GM23338 (cell line): ENCODE data around the gene CCDC170. TPM values are rescaled to one million over a fixed set of nuclear protein-coding genes. Genes with fewer than 3 reads are reported as not detected.

Experiments used
- ATAC-seq: fragments of 200-7000 bp; cut with Tn5 transposase; 3 replicates; pipeline ENCODE4 v1.9.1; 2020
- DNase-seq: peaks from one replicate; pipeline ENCODE4 v3.0.0-alpha.2; 2015; ENCODE audit warnings: low spot score
- H2AFZ ChIP-seq: fragments of 200-600 bp; sonication (generic); 2 replicates; pipeline ENCODE4 v1.8.0; 2016; ENCODE audit warnings: antibody characterized with exemption, mild to moderate bottlenecking, moderate library complexity
- H3F3A ChIP-seq: fragments of 200-600 bp; sonication (generic); replicated peaks from 2 replicates; pipeline ENCODE4 v1.8.0; 2017; ENCODE audit warnings: antibody characterized with exemption, mixed run types, low read depth
- H3K27ac ChIP-seq: fragments of 200-600 bp; sonication (generic); 2 replicates; pipeline ENCODE4 v1.6.1; 2016; ENCODE audit warnings: low read depth
- H3K27me3 ChIP-seq: fragments of 200-600 bp; sonication (generic); 2 replicates; pipeline ENCODE4 v1.8.0; 2016; ENCODE audit warnings: mild to moderate bottlenecking, mixed run types, moderate library complexity; ENCODE audit not compliant: insufficient read depth
- H3K36me3 ChIP-seq: fragments of 200-600 bp; sonication (generic); 2 replicates; pipeline ENCODE4 v1.8.0; 2016; ENCODE audit warnings: mild to moderate bottlenecking; ENCODE audit not compliant: insufficient read depth
- H3K4me1 ChIP-seq: fragments of 200-600 bp; sonication (generic); 2 replicates; pipeline ENCODE4 v1.8.0; 2016; ENCODE audit warnings: mild to moderate bottlenecking, moderate library complexity; ENCODE audit not compliant: insufficient read depth
- H3K4me2 ChIP-seq: fragments of 200-600 bp; sonication (generic); 2 replicates; pipeline ENCODE4 v1.7.1; 2017; ENCODE audit warnings: mixed run types
- H3K4me3 ChIP-seq: fragments of 200-600 bp; sonication (generic); 2 replicates; pipeline ENCODE4 v1.6.1; 2016; ENCODE audit warnings: mixed run types
- H3K79me2 ChIP-seq: fragments of 200-600 bp; sonication (generic); replicated peaks from 2 replicates; pipeline ENCODE4 v1.8.0; 2017; ENCODE audit warnings: mild to moderate bottlenecking; ENCODE audit not compliant: insufficient read depth
- H3K9me2 ChIP-seq: fragments of 200-600 bp; sonication (generic); 2 replicates; pipeline ENCODE4 v1.8.0; 2017; ENCODE audit not compliant: insufficient read depth
- H4K20me1 ChIP-seq: fragments of 200-600 bp; sonication (generic); replicated peaks from 2 replicates; pipeline ENCODE4 v1.8.0; 2017; ENCODE audit warnings: mild to moderate bottlenecking; ENCODE audit not compliant: insufficient read depth
- H3K27ac Mint-ChIP-seq: 2 replicates; pipeline ENCODE4 v1.8.0; 2020; ENCODE audit warnings: inconsistent platforms, mild to moderate bottlenecking, moderate library complexity, mixed read lengths
- H3K27me3 Mint-ChIP-seq: 3 replicates; pipeline ENCODE4 v1.8.0; 2022; ENCODE audit warnings: low read depth, mild to moderate bottlenecking, moderate library complexity, mixed read lengths, inconsistent platforms; ENCODE audit not compliant: insufficient read depth, poor library complexity
- H3K36me3 Mint-ChIP-seq: 3 replicates; pipeline ENCODE4 v1.8.0; 2021; ENCODE audit warnings: low read depth, mild to moderate bottlenecking, inconsistent platforms, moderate library complexity, mixed read lengths
- H3K4me1 Mint-ChIP-seq: 3 replicates; pipeline ENCODE4 v1.8.0; 2020; ENCODE audit warnings: mild to moderate bottlenecking, inconsistent platforms, mixed read lengths
- H3K4me3 Mint-ChIP-seq: 3 replicates; pipeline ENCODE4 v1.8.0; 2021; ENCODE audit warnings: moderate library complexity, mild to moderate bottlenecking, inconsistent platforms, mixed read lengths
- H3K9me3 Mint-ChIP-seq: 3 replicates; pipeline ENCODE4 v1.8.0; 2020; ENCODE audit warnings: moderate library complexity, mild to moderate bottlenecking, inconsistent platforms, mixed read lengths
- CREB1 ChIP-seq: fragments of 250-450 bp; sonication (Bioruptor Pico); IDR thresholded peaks from 2 replicates; pipeline ENCODE4 v1.5.0; 2020; ENCODE audit warnings: low read depth, mild to moderate bottlenecking, moderate library complexity
- EZH2 ChIP-seq: fragments of 200-600 bp; sonication (generic); IDR thresholded peaks from one replicate; pipeline ENCODE4 v1.8.0; 2017; ENCODE audit warnings: antibody characterized with exemption, mild to moderate bottlenecking, low read depth; ENCODE audit not compliant: unreplicated experiment
- EZH2phosphoT487 ChIP-seq: fragments of 200-600 bp; sonication (generic); IDR thresholded peaks from one replicate; pipeline ENCODE4 v1.8.1; 2018; ENCODE audit warnings: antibody characterized with exemption; ENCODE audit not compliant: unreplicated experiment
- JUNB ChIP-seq: IDR thresholded peaks from one replicate; pipeline ENCODE4 v1.6.1; 2016; ENCODE audit warnings: antibody characterized with exemption; ENCODE audit not compliant: unreplicated experiment
- NANOG ChIP-seq: IDR thresholded peaks from 2 replicates; pipeline ENCODE4 v1.6.1; 2016; ENCODE audit warnings: antibody characterized with exemption, borderline replicate concordance
- POLR2AphosphoS5 ChIP-seq: IDR thresholded peaks from 2 replicates; pipeline ENCODE4 v1.6.1; 2016; ENCODE audit warnings: antibody characterized with exemption, low read depth
- STAT1 ChIP-seq: IDR thresholded peaks from one replicate; pipeline ENCODE4 v1.6.1; 2016; ENCODE audit warnings: antibody characterized with exemption; ENCODE audit not compliant: unreplicated experiment
- ZNF114 ChIP-seq: fragments of 250-450 bp; sonication (Bioruptor Pico); IDR thresholded peaks from 2 replicates; pipeline ENCODE4 v1.5.0; 2020; ENCODE audit warnings: mild to moderate bottlenecking, moderate library complexity
- ZNF331 ChIP-seq: fragments of 250-450 bp; sonication (Bioruptor Pico); IDR thresholded peaks from 2 replicates; pipeline ENCODE4 v1.5.0; 2020; ENCODE audit warnings: low read depth, mild to moderate bottlenecking, moderate library complexity
- polyA plus RNA-seq: library from polyadenylated mRNA; unstranded; fragments of >200 nt; fragmentation: Nextera tagmentation; extraction: Ambion mirVana; gene quantifications from 2 replicates; pipeline ENCODE4 v1.2.1, GENCODE V29; 2016
- total RNA-seq: library from RNA; depleted of rRNA; stranded (reverse); fragments of >200 nt; shearing (Covaris generic); gene quantifications from 2 replicates; pipeline ENCODE4 v1.2.3, GENCODE V29; 2014
- TF ChIP-seq, protein P1 (sequence below): IDR thresholded peaks from 2 replicates; pipeline ENCODE4 v1.6.1; 2016; ENCODE audit warnings: antibody characterized with exemption
- TF ChIP-seq, protein P2 (sequence below): IDR thresholded peaks from one replicate; pipeline ENCODE4 v1.6.1; 2018; ENCODE audit warnings: antibody characterized with exemption; ENCODE audit not compliant: unreplicated experiment
- TF ChIP-seq, protein P3 (sequence below): fragments of 250-450 bp; sonication (Bioruptor Pico); IDR thresholded peaks from 2 replicates; pipeline ENCODE4 v1.5.0; 2020; ENCODE audit warnings: mild to moderate bottlenecking, moderate library complexity
- TF ChIP-seq, protein P4 (sequence below), 2 experiments: fragments of 200-600 bp in 1 of 2; sonication (generic) in 1 of 2; conservative IDR thresholded peaks; 2 replicates each; pipeline versions ENCODE4 v1.5.1 to v1.6.1; 2016 to 2017; ENCODE audit warnings: antibody characterized with exemption in 2 of 2, low read depth in 2 of 2, mild to moderate bottlenecking in 2 of 2, moderate library complexity in 1 of 2

CCDC170 gene
- total and polyA plus RNA-seq, 2 experiments from 2014 or later: 0.18 TPM; not detected in 1

DNA sequence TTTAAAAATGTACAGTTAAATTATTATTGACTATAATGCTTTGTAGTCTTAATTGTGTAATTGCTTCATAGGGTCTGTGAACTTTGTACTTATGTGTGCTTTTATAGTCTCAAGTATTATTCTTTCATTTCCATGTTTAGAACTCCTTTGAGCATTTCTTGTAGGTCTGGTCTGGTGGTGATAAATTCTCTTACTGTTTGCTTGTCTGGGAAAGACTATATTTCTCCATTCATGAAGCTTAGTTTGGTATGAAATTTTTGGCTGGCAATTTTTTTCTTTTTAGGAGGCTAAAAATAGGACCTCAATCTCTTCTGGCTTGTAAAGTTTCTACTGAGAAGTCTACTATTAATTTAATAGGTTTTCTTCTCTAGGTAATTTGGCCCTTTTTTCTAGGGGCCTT, 67.4 kb downstream of the CCDC170 start:
- no peak overlapping the region for H3K4me3 Mint-ChIP-seq
- peaks cover 41% of the 10 kb centered on the region for H3K9me3 Mint-ChIP-seq
- H3K36me3 Mint-ChIP-seq: peaks cover 19% of the 10 kb centered on the region
- H4K20me1 ChIP-seq: no peaks in the 10 kb centered on the region
- no peak overlapping the region for H3K27ac ChIP-seq
- no peaks in the 10 kb centered on the region for H3F3A ChIP-seq
- TF ChIP-seq STAT1: no peak
- TF ChIP-seq ZNF114 (CRISPR knock-in tag): no peak
- TF ChIP-seq POLR2AphosphoS5: no peak
- TF ChIP-seq CREB1: no peak
- TF ChIP-seq, protein P1, sequence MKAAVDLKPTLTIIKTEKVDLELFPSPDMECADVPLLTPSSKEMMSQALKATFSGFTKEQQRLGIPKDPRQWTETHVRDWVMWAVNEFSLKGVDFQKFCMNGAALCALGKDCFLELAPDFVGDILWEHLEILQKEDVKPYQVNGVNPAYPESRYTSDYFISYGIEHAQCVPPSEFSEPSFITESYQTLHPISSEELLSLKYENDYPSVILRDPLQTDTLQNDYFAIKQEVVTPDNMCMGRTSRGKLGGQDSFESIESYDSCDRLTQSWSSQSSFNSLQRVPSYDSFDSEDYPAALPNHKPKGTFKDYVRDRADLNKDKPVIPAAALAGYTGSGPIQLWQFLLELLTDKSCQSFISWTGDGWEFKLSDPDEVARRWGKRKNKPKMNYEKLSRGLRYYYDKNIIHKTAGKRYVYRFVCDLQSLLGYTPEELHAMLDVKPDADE: no peak
- no peak for TF ChIP-seq EZH2phosphoT487
- no peak for TF ChIP-seq ZNF331 (CRISPR knock-in tag)
- no peak for TF ChIP-seq NANOG
- TF ChIP-seq, protein P2, sequence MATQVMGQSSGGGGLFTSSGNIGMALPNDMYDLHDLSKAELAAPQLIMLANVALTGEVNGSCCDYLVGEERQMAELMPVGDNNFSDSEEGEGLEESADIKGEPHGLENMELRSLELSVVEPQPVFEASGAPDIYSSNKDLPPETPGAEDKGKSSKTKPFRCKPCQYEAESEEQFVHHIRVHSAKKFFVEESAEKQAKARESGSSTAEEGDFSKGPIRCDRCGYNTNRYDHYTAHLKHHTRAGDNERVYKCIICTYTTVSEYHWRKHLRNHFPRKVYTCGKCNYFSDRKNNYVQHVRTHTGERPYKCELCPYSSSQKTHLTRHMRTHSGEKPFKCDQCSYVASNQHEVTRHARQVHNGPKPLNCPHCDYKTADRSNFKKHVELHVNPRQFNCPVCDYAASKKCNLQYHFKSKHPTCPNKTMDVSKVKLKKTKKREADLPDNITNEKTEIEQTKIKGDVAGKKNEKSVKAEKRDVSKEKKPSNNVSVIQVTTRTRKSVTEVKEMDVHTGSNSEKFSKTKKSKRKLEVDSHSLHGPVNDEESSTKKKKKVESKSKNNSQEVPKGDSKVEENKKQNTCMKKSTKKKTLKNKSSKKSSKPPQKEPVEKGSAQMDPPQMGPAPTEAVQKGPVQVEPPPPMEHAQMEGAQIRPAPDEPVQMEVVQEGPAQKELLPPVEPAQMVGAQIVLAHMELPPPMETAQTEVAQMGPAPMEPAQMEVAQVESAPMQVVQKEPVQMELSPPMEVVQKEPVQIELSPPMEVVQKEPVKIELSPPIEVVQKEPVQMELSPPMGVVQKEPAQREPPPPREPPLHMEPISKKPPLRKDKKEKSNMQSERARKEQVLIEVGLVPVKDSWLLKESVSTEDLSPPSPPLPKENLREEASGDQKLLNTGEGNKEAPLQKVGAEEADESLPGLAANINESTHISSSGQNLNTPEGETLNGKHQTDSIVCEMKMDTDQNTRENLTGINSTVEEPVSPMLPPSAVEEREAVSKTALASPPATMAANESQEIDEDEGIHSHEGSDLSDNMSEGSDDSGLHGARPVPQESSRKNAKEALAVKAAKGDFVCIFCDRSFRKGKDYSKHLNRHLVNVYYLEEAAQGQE: no peak
- TF ChIP-seq, protein P3, sequence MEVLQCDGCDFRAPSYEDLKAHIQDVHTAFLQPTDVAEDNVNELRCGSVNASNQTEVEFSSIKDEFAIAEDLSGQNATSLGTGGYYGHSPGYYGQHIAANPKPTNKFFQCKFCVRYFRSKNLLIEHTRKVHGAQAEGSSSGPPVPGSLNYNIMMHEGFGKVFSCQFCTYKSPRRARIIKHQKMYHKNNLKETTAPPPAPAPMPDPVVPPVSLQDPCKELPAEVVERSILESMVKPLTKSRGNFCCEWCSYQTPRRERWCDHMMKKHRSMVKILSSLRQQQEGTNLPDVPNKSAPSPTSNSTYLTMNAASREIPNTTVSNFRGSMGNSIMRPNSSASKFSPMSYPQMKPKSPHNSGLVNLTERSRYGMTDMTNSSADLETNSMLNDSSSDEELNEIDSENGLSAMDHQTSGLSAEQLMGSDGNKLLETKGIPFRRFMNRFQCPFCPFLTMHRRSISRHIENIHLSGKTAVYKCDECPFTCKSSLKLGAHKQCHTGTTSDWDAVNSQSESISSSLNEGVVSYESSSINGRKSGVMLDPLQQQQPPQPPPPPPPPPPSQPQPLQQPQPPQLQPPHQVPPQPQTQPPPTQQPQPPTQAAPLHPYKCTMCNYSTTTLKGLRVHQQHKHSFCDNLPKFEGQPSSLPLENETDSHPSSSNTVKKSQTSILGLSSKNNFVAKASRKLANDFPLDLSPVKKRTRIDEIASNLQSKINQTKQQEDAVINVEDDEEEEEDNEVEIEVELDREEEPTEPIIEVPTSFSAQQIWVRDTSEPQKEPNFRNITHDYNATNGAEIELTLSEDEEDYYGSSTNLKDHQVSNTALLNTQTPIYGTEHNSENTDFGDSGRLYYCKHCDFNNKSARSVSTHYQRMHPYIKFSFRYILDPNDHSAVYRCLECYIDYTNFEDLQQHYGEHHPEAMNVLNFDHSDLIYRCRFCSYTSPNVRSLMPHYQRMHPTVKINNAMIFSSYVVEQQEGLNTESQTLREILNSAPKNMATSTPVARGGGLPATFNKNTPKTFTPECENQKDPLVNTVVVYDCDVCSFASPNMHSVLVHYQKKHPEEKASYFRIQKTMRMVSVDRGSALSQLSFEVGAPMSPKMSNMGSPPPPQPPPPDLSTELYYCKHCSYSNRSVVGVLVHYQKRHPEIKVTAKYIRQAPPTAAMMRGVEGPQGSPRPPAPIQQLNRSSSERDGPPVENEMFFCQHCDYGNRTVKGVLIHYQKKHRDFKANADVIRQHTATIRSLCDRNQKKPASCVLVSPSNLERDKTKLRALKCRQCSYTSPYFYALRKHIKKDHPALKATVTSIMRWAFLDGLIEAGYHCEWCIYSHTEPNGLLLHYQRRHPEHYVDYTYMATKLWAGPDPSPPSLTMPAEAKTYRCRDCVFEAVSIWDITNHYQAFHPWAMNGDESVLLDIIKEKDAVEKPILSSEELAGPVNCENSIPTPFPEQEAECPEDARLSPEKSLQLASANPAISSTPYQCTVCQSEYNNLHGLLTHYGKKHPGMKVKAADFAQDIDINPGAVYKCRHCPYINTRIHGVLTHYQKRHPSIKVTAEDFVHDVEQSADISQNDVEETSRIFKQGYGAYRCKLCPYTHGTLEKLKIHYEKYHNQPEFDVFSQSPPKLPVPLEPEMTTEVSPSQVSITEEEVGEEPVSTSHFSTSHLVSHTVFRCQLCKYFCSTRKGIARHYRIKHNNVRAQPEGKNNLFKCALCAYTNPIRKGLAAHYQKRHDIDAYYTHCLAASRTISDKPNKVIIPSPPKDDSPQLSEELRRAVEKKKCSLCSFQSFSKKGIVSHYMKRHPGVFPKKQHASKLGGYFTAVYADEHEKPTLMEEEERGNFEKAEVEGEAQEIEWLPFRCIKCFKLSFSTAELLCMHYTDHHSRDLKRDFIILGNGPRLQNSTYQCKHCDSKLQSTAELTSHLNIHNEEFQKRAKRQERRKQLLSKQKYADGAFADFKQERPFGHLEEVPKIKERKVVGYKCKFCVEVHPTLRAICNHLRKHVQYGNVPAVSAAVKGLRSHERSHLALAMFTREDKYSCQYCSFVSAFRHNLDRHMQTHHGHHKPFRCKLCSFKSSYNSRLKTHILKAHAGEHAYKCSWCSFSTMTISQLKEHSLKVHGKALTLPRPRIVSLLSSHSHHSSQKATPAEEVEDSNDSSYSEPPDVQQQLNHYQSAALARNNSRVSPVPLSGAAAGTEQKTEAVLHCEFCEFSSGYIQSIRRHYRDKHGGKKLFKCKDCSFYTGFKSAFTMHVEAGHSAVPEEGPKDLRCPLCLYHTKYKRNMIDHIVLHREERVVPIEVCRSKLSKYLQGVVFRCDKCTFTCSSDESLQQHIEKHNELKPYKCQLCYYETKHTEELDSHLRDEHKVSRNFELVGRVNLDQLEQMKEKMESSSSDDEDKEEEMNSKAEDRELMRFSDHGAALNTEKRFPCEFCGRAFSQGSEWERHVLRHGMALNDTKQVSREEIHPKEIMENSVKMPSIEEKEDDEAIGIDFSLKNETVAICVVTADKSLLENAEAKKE: no peak
- no peak for TF ChIP-seq JUNB
- TF ChIP-seq EZH2: no peak
- TF ChIP-seq, protein P4, sequence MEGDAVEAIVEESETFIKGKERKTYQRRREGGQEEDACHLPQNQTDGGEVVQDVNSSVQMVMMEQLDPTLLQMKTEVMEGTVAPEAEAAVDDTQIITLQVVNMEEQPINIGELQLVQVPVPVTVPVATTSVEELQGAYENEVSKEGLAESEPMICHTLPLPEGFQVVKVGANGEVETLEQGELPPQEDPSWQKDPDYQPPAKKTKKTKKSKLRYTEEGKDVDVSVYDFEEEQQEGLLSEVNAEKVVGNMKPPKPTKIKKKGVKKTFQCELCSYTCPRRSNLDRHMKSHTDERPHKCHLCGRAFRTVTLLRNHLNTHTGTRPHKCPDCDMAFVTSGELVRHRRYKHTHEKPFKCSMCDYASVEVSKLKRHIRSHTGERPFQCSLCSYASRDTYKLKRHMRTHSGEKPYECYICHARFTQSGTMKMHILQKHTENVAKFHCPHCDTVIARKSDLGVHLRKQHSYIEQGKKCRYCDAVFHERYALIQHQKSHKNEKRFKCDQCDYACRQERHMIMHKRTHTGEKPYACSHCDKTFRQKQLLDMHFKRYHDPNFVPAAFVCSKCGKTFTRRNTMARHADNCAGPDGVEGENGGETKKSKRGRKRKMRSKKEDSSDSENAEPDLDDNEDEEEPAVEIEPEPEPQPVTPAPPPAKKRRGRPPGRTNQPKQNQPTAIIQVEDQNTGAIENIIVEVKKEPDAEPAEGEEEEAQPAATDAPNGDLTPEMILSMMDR (conservative IDR thresholded peaks at IDR 0.05; ENCODE audit: low read depth in 2 of 2): no peak
- H3K9me2 ChIP-seq: 0 out of 2 replicates have a peak, but pooled peaks cover 3% of the 10 kb centered on the region
- H2AFZ ChIP-seq: no peak overlapping the region
- peaks cover 5% of the 10 kb centered on the region; the same call in 1 of the 2 replicates for H3K36me3 ChIP-seq
- peaks cover 8% of the 10 kb centered on the region for H3K27me3 Mint-ChIP-seq
- no peak for ATAC-seq
- H3K4me1 ChIP-seq: no peaks in the 10 kb centered on the region
- H3K4me1 Mint-ChIP-seq: no peaks in the 10 kb centered on the region; the same call in 2 of the 3 replicates
- no peaks in the 10 kb centered on the region for H3K79me2 ChIP-seq
- H3K4me3 ChIP-seq: no peak overlapping the region
- H3K27me3 ChIP-seq: no peaks in the 10 kb centered on the region
- H3K27ac Mint-ChIP-seq: no peak overlapping the region
- DNase-seq: no peak
- no peak overlapping the region for H3K4me2 ChIP-seq
